NCI-H446 treated with DMSO at 0.1 percent for 48 hours (cell line): Measurements from ENCODE around the gene GALE.
"Not testable (repeated sequence)": the region's sequence is repeated elsewhere in the genome, so short reads cannot be mapped to it uniquely, and the experiment has no call there.

ENCODE experiments used
- DNase-seq: peaks from one replicate; lab custom pipeline; 2025; lab: John Stamatoyannopoulos, UW

Gene GALE

DNA sequence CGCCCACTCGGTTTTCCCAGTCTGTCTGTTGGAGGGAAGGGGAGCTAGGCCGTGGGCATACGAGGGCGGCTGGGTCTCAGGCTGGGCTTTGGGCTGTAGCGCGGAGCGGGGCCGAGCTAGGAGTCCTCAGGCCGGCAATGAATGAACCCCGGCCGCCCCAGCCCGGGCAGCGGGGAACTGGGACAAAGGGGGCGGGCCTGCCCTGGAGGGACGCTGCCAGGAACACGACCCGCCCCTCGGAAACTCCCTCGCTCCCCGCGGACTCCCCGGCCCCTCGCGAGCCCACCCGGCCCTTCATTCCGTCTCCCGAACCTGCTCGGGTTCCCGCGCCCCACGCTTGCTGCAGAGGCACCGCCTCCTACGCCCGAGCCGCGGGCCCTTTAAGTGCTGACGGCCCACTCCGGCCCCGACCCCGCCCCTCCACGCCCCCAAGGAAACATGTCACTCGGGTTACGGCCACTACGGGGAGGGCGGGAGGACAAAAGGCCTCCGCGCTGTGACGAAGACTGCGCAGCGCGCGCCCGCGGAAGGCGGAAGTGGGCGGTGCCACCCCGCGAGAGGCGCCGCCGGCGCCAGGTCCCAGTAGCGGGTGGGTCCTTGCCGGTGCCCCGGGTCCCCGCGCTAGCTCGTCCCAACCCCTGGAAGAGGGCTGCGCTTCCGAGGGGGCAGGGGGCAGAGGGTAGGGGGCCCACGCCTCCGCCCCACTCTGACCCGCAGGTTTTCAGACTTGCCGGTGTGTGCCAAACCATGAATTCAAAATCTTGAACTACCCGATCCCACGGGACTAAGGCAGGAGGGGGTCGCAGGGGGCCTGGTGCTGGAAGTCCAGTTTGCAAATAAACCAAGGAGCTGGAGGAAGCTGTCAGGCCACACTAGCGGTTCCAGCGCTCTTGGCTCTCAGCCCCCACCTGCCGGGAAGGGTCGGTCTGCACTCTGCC, at the start of gene GALE:
TSS of gene GALE (minus strand) at position 355 of the 938 bp plus-strand sequence. CDS start 1,747 bp downstream, outside the sequence.
- DNase-seq: peak; percentile 91

DNA sequence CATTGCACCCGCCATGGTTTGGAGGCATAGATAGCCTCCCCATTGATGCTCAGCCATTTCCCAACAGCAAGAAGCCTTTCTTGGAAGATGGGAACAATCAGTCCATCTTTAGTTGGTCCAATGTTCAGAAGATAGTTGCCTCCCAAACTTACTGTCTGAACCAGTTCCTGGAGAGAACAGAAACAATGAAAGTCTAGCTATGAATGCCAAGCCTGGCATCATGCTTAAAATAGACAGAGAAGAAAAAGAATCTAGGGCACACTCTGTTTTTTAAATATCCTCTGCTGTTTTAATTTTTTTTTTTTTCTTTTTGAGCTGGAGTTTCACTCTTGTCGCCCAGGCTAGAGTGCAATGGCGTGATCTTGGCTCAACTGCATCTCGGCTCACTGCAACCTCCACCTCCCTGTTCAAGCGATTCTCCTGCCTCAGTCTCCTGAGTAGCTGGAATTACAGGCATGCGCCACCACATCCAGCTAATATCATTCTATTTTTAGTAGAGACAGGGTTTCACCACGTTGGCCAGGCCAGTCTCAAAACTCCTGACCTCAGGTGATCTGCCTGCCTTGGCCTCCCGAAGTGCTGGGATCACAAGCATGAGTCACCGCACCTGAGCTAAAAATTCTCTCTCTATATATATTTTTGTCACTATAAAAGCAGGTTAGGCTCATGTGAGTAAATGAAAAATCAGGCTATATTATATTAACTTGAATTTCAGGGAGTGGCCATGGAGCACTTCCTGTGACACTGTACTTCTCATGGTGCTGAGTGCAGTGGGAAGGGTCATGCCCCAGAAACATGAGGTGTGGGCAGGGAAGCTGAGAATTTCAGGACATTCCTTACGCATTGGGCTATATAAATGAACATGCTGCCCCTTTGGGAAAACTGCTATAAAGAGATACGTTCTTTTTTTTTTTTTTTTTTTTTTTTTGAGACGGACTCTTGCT, 48.4 kb upstream of the GALE start:
- no peak for DNase-seq

DNA sequence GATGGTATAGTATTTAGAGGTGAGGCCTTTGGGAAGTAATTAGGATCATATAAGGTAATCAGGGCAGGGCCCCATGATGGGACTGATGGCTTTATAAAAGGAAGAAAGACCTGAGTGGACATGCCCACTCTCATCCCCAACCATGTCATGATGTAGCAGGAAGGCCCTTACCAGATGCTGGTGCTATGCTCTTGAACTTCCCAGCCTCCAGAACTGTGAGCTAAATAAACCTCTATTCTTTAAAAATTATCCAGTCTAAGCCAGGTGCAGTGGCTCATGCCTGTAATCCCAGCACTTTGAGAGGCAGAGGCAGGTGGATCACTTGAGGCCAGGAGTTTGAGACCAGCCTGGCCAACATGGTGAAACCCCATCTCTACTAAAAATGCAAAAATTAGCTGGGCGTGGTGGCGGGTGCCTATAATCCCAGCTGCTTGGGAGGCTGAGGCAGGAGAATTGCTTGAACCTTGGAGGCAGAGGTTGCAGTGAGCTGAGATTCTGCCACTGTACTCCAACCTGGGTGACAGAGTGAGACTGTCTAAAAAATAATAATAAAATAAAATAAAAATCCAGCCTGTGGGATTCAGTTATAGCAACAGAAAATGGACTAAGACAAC, 47.0 kb upstream of the GALE start:
- not testable (repeated sequence) for DNase-seq

DNA sequence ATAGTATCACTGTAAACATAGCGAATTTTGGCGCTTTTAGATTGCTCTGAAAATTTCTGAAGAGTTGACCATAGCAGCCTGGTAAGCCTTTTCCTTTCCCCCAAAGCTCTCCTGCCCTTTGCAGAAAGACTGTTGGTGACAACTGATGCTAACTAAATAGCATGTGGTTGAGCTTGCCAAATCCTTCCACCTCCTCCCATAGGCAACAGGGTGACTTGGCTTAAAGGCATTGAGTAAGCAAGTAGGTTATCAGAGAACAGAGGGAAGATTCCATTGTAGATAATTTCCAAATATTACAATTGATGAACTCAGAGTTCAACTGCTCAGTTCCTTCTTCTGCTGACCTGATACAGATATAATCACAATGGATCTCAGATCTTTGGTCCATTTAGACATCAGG, 44.6 kb upstream of the GALE start:
- DNase-seq: no peak

DNA sequence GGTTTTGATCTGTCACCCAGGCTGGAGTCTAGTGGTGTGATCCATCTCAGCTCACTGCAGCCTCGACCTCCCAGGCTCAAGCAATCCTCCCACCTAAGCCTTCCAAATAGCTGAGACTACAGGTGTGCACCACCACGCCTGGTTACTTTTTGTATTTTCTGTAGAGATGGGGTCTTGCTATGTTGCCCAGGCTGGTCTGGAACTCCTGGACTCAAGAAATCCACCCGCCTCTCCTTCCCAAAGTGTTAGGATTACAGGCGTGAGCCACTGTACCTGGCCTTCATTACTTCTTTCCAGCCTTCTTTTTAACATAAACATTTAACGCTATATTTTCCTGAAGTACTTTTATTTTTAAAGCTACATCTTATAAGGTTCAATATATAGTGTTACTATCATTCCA, 43.1 kb upstream of the GALE start:
- DNase-seq: no peak

- DNase-seq: peak; percentile 17
Measured at GRCh38 chr1:23838401-23838866, 37.9 kb upstream of the GALE start.

GRCh38 chr1:23837908-23838307, 37.4 kb upstream of the GALE start:
- no peak for DNase-seq

- no peak for DNase-seq
Measured at GRCh38 chr1:23836037-23836436, 35.5 kb upstream of the GALE start.

- not testable (repeated sequence) for DNase-seq
Measured at GRCh38 chr1:23834156-23834555, 33.6 kb upstream of the GALE start.

DNA sequence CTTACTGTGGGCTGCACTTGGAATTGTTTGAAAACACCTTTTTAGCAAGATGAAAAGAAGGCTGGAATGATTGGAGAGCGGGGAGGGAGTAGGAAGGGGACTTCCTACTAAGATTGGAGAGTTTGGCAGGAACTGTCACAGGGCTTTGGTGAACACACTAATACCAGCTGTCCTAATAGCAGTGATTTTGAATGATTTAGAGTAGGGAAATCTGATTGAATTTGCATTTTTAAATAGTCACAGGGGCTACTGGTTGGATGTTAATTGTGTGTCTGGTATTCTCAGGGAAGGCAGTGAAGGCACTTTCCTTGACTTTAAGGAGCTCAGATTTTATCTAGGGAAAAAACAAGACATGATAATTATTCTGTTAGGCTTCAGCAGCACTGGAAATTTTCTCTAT, 27.2 kb upstream of the GALE start:
- DNase-seq: no peak

- not testable (repeated sequence) for DNase-seq
Measured at GRCh38 chr1:23826590-23826989, 26.0 kb upstream of the GALE start.

GRCh38 chr1:23825762-23826522, 25.4 kb upstream of the GALE start:
- no peak for DNase-seq

- DNase-seq: peak; percentile 80
Measured at GRCh38 chr1:23825076-23825761, 24.7 kb upstream of the GALE start, which contains the start of gene HMGCL. Gene HMGCL (minus strand): TSS chr1:23825429. CDS start chr1:23825415, 14 bp downstream.

- DNase-seq: no peak
Measured at GRCh38 chr1:23824711-23825075, 24.1 kb upstream of the GALE start.

DNA sequence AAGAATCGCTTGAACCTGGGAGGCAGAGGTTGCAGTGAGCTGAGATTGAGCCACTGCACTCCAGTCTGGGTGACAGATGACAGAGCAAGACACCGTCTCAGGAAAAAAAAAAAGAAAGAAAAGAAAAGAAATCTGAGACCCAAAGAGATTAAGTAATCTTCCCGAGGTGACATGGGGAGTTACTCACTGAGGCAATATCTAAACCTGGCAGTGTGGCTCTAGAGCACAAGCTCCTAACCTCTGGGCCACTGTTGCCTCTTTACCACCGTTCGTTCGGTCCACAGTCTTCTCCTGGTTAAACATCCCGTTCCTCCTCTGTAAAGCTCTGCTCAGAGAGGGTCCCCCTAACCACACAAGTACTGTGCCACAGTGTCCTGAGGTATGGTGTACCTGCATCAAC, 23.2 kb upstream of the GALE start:
- no peak for DNase-seq

DNA sequence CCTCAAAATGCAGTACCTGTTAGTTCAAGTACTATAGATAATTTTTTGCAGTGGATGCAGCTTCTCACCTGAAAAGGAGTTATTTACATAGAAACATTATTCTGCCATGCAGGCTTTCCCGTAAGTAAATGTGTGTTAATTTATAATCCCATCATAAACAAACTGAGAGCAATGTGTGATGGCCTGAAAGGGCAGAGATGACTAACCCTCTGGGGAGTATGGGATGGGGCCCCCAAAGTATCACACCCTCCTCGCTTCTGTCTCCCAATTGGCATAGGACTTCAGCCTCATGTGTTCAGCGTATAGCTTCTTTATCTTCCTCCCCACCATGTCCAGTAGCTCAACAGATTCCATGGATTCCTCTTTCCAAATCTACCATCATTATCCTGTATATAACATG, 17.1 kb upstream of the GALE start:
- no peak for DNase-seq

- DNase-seq: no peak
Measured at GRCh38 chr1:23816906-23817305, 16.4 kb upstream of the GALE start.

- no peak for DNase-seq
Measured at GRCh38 chr1:23816361-23816760, 15.8 kb upstream of the GALE start.

DNA sequence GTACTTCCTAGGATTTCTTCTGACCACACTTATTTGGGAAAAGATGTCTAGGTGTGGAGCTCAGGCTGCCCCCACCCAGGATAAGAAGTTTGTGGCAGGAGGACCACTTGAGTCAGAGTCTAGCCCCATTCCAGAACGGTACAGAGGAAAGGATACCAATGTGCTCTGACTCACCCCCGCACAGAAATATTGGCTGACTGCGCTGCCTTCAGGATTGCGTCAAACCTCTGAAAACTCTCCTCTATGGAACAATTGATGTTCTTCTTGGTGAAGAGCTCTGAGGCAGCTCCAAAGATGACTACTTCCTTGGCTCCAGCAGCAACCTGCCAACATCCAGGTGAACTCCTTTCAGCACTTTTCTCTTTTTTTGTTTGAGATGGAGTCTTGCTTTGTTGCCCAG, 13.5 kb upstream of the GALE start:
- no peak for DNase-seq

DNA sequence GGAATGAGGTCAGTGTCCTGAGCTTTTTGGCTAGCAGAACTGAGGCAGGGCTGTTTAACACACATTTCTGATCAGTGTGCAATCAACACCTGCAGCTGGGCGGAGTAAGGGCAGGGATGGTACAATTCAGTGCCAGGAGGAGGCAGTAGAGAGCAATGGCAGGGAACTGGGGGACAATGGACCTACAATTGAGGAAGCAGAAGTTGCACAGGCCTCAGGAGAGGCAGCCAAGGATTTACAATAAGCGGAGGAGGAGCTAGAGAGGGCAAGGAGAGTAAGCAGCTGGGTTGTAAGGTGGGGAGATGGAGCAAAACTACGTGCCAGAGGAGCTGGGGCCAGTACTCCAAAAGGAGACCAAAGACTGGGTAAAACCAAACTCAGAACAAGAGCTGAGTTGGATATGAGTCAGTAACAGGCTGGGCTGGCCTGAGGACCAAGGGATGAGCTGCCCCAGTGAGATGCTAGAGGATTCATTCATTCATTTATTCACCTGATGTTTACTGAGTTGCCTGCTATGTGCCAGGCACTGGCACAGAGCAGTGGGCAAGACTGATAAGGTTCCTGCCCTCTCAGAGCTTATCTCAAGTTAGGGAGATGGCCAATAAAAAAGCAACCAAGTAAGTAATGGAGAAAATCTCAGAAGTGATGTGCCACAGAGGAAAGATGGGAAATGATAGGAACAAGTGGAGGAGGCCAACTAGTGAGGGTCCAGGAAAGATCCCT, 10.4 kb upstream of the GALE start:
- no peak for DNase-seq
